HCT116 (cell line): ENCODE results near the gene AOPEP. TPM values are rescaled to one million over a fixed set of nuclear protein-coding genes. Genes with fewer than 3 reads are reported as not detected.

ENCODE experiments used
- ATAC-seq: fragments of 200-7000 bp; cut with Tn5 transposase; 2 replicates; pipeline ENCODE4 v1.9.1; 2020; ENCODE audit warnings: mild to moderate bottlenecking, moderate library complexity
- BruUV-seq: library from RNA; stranded (reverse); fragments of 400-500 nt; replicated peaks from 2 replicates; lab custom pipeline; 2021; lab: Mats Ljungman, UMichigan
- CTCF ChIA-PET: fragments of 300-600 bp; sonication (Branson Sonifier 250); formaldehyde crosslinking; loops from one replicate; lab custom pipeline; 2021; ENCODE audit warnings: antibody characterized with exemption; lab: Charles Lee
- POLR2A ChIA-PET: fragments of 300-600, 350-600 bp; sonication (Branson Sonifier 250); formaldehyde crosslinking; loops from one replicate; lab custom pipeline; 2021; ENCODE audit warnings: antibody characterized with exemption; lab: Charles Lee
- RAD21 ChIA-PET, 2 experiments: fragments of 300-600 bp; sonication (Branson Sonifier 250); formaldehyde crosslinking; loops; one replicate each; lab custom pipeline; 2023; ENCODE audit warnings: low total read pairs in 2 of 2; ENCODE audit not compliant: uncharacterized antibody in 2 of 2, unreplicated experiment in 2 of 2, low non-redundant PET in 1 of 2; lab: Charles Lee
- DNase-seq: peaks from one replicate; pipeline ENCODE4 v3.0.0-alpha.2; 2010; ENCODE audit warnings: low read depth, low spot score
- H2AFZ ChIP-seq: fragments of 200-600 bp; shearing (Covaris generic), sonication (generic); 2 replicates; pipeline ENCODE4 v1.6.1; 2017; ENCODE audit warnings: low read depth, mixed run types, mixed read lengths, antibody characterized with exemption, low read length; ENCODE audit not compliant: poor library complexity, severe bottlenecking
- H3K27ac ChIP-seq: 2 replicates; pipeline ENCODE4 v1.5.1; 2012; ENCODE audit warnings: low read depth, low read length
- H3K27me3 ChIP-seq: fragments of 200-600 bp; sonication (generic); 2 replicates; pipeline ENCODE4 v1.6.1; 2016; ENCODE audit warnings: mixed run types, low read length, mixed read lengths; ENCODE audit not compliant: insufficient read depth
- H3K36me3 ChIP-seq, 2 experiments: fragments of 200-500 bp in 1 of 2; fragments of 200-600 bp in 1 of 2; sonication (Bioruptor generic) in 1 of 2; sonication (generic) in 1 of 2; 2 replicates each; pipeline versions ENCODE4 v1.5.1 to v1.6.1; 2014 to 2016; ENCODE audit warnings: low read length in 2 of 2, inconsistent platforms in 1 of 2, mixed read lengths in 1 of 2, mixed run types in 1 of 2; ENCODE audit not compliant: insufficient read depth in 2 of 2, control insufficient read depth in 1 of 2
- H3K4me1 ChIP-seq, 2 experiments: fragments of 200-600 bp in 1 of 2; sonication (generic) in 1 of 2; 2 replicates each; pipeline versions ENCODE4 v1.5.1 to v1.6.1; 2012 to 2017; ENCODE audit warnings: low read length in 2 of 2, inconsistent platforms in 1 of 2, mild to moderate bottlenecking in 1 of 2, mixed read lengths in 1 of 2, mixed run types in 1 of 2, moderate library complexity in 1 of 2; ENCODE audit not compliant: insufficient read depth in 2 of 2, control insufficient read depth in 1 of 2
- H3K4me2 ChIP-seq: fragments of 200-600 bp; sonication (generic); 2 replicates; pipeline ENCODE4 v1.6.1; 2017; ENCODE audit warnings: mixed run types, low read length, mixed read lengths
- H3K4me3 ChIP-seq, 2 experiments: fragments of 200-600 bp in 1 of 2; sonication (generic) in 1 of 2; replicated peaks in 1 of 2; 2 replicates each; pipeline ENCODE4 v1.5.1; 2011 to 2016; ENCODE audit warnings: low read length in 2 of 2, control low read depth in 1 of 2, low read depth in 1 of 2, mild to moderate bottlenecking in 1 of 2, mixed read lengths in 1 of 2, mixed run types in 1 of 2
- H3K79me2 ChIP-seq: fragments of 200-600 bp; sonication (generic); 2 replicates; pipeline ENCODE4 v1.6.1; 2017; ENCODE audit warnings: mild to moderate bottlenecking, mixed run types, low read length, moderate library complexity, mixed read lengths; ENCODE audit not compliant: insufficient read depth
- H3K9ac ChIP-seq: fragments of 200-600 bp; sonication (generic); 2 replicates; pipeline ENCODE4 v1.6.1; 2016; ENCODE audit warnings: low read length, mixed read lengths
- H3K9me2 ChIP-seq: fragments of 200-600 bp; sonication (generic), shearing (Covaris generic); 2 replicates; pipeline ENCODE4 v1.6.1; 2017; ENCODE audit warnings: mixed run types, mild to moderate bottlenecking, moderate library complexity; ENCODE audit not compliant: insufficient read depth
- H3K9me3 ChIP-seq, 2 experiments: fragments of 200-500 bp in 1 of 2; fragments of 200-600 bp in 1 of 2; sonication (Bioruptor generic) in 1 of 2; sonication (generic) in 1 of 2; 2 replicates each; pipeline ENCODE4 v1.6.1; 2014 to 2017; ENCODE audit warnings: low read length in 2 of 2, mixed read lengths in 2 of 2, inconsistent platforms in 1 of 2, low read depth in 1 of 2, mild to moderate bottlenecking in 1 of 2, mixed run types in 1 of 2, moderate library complexity in 1 of 2; ENCODE audit not compliant: control insufficient read depth in 1 of 2, insufficient read depth in 1 of 2
- H4K20me1 ChIP-seq: fragments of 200-600 bp; sonication (generic), shearing (Covaris generic); 2 replicates; pipeline ENCODE4 v1.6.1; 2017; ENCODE audit warnings: mixed run types, mild to moderate bottlenecking, moderate library complexity; ENCODE audit not compliant: insufficient read depth
- ELF1 ChIP-seq: IDR thresholded peaks from 2 replicates; pipeline ENCODE4 v1.6.1; 2012; ENCODE audit warnings: low read depth, borderline replicate concordance
- EZH2 ChIP-seq: fragments of 200-600 bp; sonication (generic); IDR thresholded peaks from 2 replicates; pipeline ENCODE4 v1.6.1; 2017; ENCODE audit warnings: antibody characterized with exemption, mixed run types
- FOSL1 ChIP-seq: IDR thresholded peaks from 2 replicates; pipeline ENCODE4 v1.6.1; 2012; ENCODE audit warnings: low read depth
- POLR2A ChIP-seq: IDR thresholded peaks from 2 replicates; pipeline ENCODE4 v1.7.0; 2011; ENCODE audit warnings: borderline replicate concordance; ENCODE audit not compliant: insufficient read depth, insufficient read length; ENCODE audit errors: extremely low read depth
- POLR2AphosphoS5 ChIP-seq: IDR thresholded peaks from 2 replicates; pipeline ENCODE4 v1.6.1; 2011; ENCODE audit warnings: mild to moderate bottlenecking, low read depth, low read length, moderate library complexity
- RAD21 ChIP-seq: IDR thresholded peaks from 2 replicates; pipeline ENCODE4 v1.6.1; 2012; ENCODE audit warnings: low read depth, mild to moderate bottlenecking
- REST ChIP-seq: IDR thresholded peaks from 2 replicates; pipeline ENCODE4 v1.6.1; 2012; ENCODE audit warnings: low read depth
- SIN3A ChIP-seq: IDR thresholded peaks from 2 replicates; pipeline ENCODE4 v1.6.1; 2012; ENCODE audit warnings: low read depth
- SP1 ChIP-seq: IDR thresholded peaks from 2 replicates; pipeline ENCODE4 v1.6.1; 2012; ENCODE audit warnings: low read depth
- SRF ChIP-seq: IDR thresholded peaks from 2 replicates; pipeline ENCODE4 v1.6.1; 2012; ENCODE audit warnings: low read depth
- TCF7L2 ChIP-seq: IDR thresholded peaks from 2 replicates; pipeline ENCODE4 v1.7.0; 2011; ENCODE audit warnings: borderline replicate concordance, inconsistent platforms; ENCODE audit not compliant: insufficient read depth, insufficient read length; ENCODE audit errors: extremely low read depth
- YY1 ChIP-seq: IDR thresholded peaks from 2 replicates; pipeline ENCODE4 v1.6.1; 2011; ENCODE audit warnings: low read length, low read depth, moderate library complexity, mild to moderate bottlenecking; ENCODE audit not compliant: insufficient replicate concordance; ENCODE audit errors: extremely low read depth
- ZBTB33 ChIP-seq: IDR thresholded peaks from 2 replicates; pipeline ENCODE4 v1.6.1; 2011; ENCODE audit warnings: mild to moderate bottlenecking, low read length, moderate library complexity; ENCODE audit not compliant: insufficient replicate concordance; ENCODE audit errors: extremely low read depth
- ZNF274 ChIP-seq: fragments of 200-500 bp; sonication (Bioruptor generic); IDR thresholded peaks from 2 replicates; pipeline ENCODE4 v1.6.1; 2014; ENCODE audit warnings: mild to moderate bottlenecking, low read depth, low read length, inconsistent platforms
- intact Hi-C: fragments of 100-400 bp; cut with micrococcal nuclease; formaldehyde crosslinking; loops from 2 replicates; pipeline ENCODE4 v1.10.0; 2022
- total RNA-seq: library from RNA; stranded (reverse); gene quantifications from one replicate; pipeline ENCODE4 v1.2.1, GENCODE V29; 2021; ENCODE audit not compliant: unreplicated experiment

AOPEP gene
- total RNA-seq, 1 experiment from 2014 or later: 15.1 TPM

- Histone ChIP-seq H3K27me3 (no peaks in the 10 kb centered on the region), H3K36me3 (no peaks in the 10 kb centered on the region), H3K9me3 (no peaks in the 10 kb centered on the region), H3K79me2 (no peaks in the 10 kb centered on the region), H3K4me3 (no peak overlapping the region), H2AFZ (no peak overlapping the region), H3K4me1 (peaks cover 16 to 23% of the 10 kb centered on the region in 2 experiments), H3K4me2 (no peak overlapping the region), H4K20me1 (no peaks in the 10 kb centered on the region), H3K27ac (no peak overlapping the region), H3K9ac (no peak overlapping the region), H3K9me2 (no peaks in the 10 kb centered on the region)
- DNase-seq (no peak), ATAC-seq (no peak)
- no TSS peak for BruUV-seq
- TF ChIP-seq ZNF274: no peak
- no peak for TF ChIP-seq TCF7L2
- no peak for TF ChIP-seq FOSL1
- TF ChIP-seq EZH2: no peak
- no peak for TF ChIP-seq POLR2A
- no peak for TF ChIP-seq ELF1
- no peak for TF ChIP-seq POLR2AphosphoS5
- no peak for TF ChIP-seq SP1
- TF ChIP-seq REST: no peak
- no peak for TF ChIP-seq SRF
- TF ChIP-seq ZBTB33: no peak
- TF ChIP-seq YY1: no peak
- TF ChIP-seq SIN3A: no peak
- TF ChIP-seq RAD21: no peak
- ChIA-PET CTCF (no interaction called here), POLR2A (no interaction called here), RAD21 (no interaction called here)
- intact Hi-C loops: loop anchor here (10.0 kb wide), 1 partner anchor 62 kb away; no protein-coding TSS in a partner anchor
These were observed 180.2 kb downstream of the AOPEP start for GRCh38 chr9:94906713-94907112.
